ENCODE data around the gene EXOSC6.

- TF ChIP-seq EZH2 (IDR thresholded peaks at IDR 0.05) = no peak
- TF ChIP-seq, protein P1, sequence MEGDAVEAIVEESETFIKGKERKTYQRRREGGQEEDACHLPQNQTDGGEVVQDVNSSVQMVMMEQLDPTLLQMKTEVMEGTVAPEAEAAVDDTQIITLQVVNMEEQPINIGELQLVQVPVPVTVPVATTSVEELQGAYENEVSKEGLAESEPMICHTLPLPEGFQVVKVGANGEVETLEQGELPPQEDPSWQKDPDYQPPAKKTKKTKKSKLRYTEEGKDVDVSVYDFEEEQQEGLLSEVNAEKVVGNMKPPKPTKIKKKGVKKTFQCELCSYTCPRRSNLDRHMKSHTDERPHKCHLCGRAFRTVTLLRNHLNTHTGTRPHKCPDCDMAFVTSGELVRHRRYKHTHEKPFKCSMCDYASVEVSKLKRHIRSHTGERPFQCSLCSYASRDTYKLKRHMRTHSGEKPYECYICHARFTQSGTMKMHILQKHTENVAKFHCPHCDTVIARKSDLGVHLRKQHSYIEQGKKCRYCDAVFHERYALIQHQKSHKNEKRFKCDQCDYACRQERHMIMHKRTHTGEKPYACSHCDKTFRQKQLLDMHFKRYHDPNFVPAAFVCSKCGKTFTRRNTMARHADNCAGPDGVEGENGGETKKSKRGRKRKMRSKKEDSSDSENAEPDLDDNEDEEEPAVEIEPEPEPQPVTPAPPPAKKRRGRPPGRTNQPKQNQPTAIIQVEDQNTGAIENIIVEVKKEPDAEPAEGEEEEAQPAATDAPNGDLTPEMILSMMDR (IDR thresholded peaks at IDR 0.05) = no peak
Observed at GRCh38 chr16:70257391-70257790, 5.7 kb upstream of the EXOSC6 start.

Measured in neural progenitor cell (in vitro differentiated cells).